Retinal pigment epithelial cell (primary cell): ENCODE measurements around the gene SEZ6L.

Experiments
- DNase-seq: peaks from one replicate; pipeline ENCODE4 v3.0.0-alpha.2; 2010; ENCODE audit warnings: low read depth
- H3K4me3 ChIP-seq: 2 replicates; pipeline ENCODE4 v1.5.1; 2011; ENCODE audit warnings: mild to moderate bottlenecking, low read length, control low read depth, moderate library complexity
- CTCF ChIP-seq: conservative IDR thresholded peaks from 2 replicates; pipeline ENCODE4 v1.5.1; 2011; ENCODE audit warnings: low read depth, low read length, control low read depth, inconsistent platforms

The SEZ6L gene

DNA sequence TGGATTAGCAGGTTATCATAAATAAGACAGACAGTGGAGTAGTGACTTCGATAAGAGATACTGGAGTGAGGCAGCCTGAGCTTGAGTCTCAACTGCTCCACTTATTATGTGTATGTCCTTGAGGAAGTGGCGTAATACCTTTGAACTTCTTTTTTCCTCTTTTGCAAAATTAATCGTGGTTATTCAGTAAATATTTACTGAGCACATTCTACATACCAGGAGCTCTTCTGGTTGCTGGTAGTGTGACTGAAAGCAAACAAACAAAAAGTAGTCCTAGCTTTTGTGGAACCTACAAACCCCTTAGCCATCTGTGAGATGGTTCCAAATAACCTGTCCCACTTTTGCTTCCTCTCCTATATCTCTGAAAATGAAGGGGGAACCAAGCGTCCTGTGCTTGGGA is 134.2 kb downstream of the SEZ6L start:
- no peak for DNase-seq
- no peak overlapping the region for H3K4me3 ChIP-seq
- no peak for TF ChIP-seq CTCF

DNA sequence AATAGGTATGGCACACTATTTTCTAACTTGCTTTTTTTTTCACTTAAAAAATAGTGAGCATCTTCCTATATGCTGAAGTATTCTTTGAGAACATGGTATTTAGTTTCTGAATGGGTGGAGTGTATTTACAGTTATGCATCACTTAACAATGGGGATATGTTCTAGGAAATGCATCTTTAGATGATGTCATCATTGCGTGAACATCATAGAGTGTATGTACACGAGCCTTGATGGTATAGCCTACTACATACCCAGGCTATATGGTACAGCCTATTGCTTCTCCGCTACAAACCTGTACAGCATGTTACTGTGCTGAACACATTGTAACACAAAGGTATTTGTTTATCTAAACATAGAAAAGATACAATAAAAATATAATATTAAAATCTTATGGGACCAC is 135.5 kb downstream of the SEZ6L start:
- H3K4me3 ChIP-seq, result no peak overlapping the region
- no peak for DNase-seq
- TF ChIP-seq CTCF, result no peak

- no peak overlapping the region for H3K4me3 ChIP-seq
- no peak for TF ChIP-seq CTCF
Observed at GRCh38 chr22:26308467-26308866, 139.2 kb downstream of the SEZ6L start.

DNA sequence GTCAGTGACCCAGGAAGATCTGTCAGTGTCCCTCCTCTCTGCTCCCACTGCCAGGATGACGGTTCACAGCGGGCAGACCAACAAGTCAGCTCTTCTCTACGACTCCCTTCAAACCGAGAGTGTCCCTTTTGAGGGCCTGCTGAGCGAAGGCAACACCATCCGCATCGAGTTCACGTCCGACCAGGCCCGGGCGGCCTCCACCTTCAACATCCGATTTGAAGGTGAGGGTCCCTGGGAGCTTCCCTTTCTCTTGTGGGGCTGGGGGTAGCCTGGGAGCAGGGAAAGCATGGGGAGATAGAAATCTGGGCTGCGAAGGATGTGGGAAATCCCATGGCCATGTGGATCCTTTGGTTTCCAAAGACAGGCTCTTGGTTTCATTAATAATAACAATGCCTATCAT is 141.4 kb downstream of the SEZ6L start:
- no peak for DNase-seq
- no peak overlapping the region for H3K4me3 ChIP-seq
- TF ChIP-seq CTCF, result no peak

More at GRCh38 chr22:26308467-26308866, 139.2 kb downstream of the SEZ6L start:
- DNase-seq, result no peak

DNA sequence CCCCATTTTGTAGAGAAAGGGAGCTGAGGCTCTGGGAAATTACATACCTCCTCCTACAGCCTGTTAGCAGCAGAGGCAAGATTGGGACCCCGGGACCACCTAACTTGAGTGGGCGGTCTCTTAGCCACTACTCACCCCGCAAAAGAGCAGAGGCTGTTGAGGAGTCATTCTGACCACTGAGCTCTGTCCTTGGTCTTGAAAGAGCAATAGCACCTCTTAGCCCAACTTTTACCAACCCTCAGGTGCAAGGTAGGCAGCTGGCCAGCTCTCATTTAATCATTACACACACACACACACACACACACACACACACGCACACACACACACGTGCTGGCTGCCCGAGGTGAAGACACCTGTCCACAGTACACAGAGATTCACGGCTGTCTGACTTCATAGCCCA is 144.0 kb downstream of the SEZ6L start:
- no peak for TF ChIP-seq CTCF
- H3K4me3 ChIP-seq, result no peak overlapping the region
- no peak for DNase-seq

- no peak overlapping the region for H3K4me3 ChIP-seq
- DNase-seq, result no peak
- no peak for TF ChIP-seq CTCF
Observed at GRCh38 chr22:26314171-26314570, 144.9 kb downstream of the SEZ6L start.

- no peak overlapping the region for H3K4me3 ChIP-seq
- TF ChIP-seq CTCF, result no peak
- no peak for DNase-seq
Observed at GRCh38 chr22:26314656-26315055, 145.4 kb downstream of the SEZ6L start.
